NB4 (cell line): Measurements from ENCODE around the gene CLN5.

ENCODE experiments used
- CTCF ChIP-seq: IDR thresholded peaks from one replicate; pipeline ENCODE4 v1.5.1; 2012; ENCODE audit warnings: low read depth, low read length
- MAX ChIP-seq: IDR thresholded peaks from 2 replicates; pipeline ENCODE4 v1.6.1; 2011; ENCODE audit warnings: low read depth, low read length
- POLR2A ChIP-seq: IDR thresholded peaks from 2 replicates; pipeline ENCODE4 v1.6.1; 2011; ENCODE audit warnings: mild to moderate bottlenecking; ENCODE audit not compliant: insufficient read length; ENCODE audit errors: extremely low read depth

DNA sequence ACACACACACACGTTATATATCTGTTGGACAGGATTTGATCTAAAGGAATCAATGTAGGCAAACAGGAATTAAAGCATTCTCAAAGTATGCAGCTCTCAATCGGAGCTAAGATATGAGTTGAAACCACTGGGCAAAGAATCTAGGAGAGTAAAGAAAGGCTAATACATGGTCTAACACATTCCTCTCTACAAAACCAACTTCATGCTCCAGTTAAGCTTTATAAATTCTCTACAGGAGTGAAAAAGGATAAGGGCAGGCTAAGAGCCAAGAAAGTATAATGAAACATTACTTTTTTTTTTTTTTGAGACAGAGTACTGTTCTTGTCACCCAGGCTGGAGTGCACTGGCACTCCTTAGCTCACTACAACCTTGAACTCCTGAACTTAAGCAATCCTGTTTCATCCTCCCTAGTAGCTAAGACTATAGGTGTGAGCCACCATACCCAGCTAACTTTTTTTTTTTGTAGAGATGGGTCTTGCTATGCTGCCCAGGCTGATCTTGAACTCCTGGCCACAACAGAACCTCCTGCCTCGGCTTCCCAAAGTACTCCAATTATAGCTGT lies 24.5 kb downstream of the CLN5 start:
- TF ChIP-seq CTCF (no peak), MAX (no peak), POLR2A (no peak)
